Tibial nerve (tissue), 4 donors: ENCODE data around the gene DNAAF3. TPM values are rescaled to one million over a fixed set of nuclear protein-coding genes. Genes with fewer than 3 reads are reported as not detected.

Source experiments
- DNase-seq, 2 donors: peaks; one replicate each; pipeline ENCODE4 v3.0.0-alpha.2; 2019; ENCODE audit warnings: low spot score in 2 of 2
- H3K27ac ChIP-seq, 4 donors: fragments of 200-600 bp; sonication (generic) in 3 of 4; one replicate each; pipeline ENCODE4 v1.5.1; 2017 to 2019; ENCODE audit warnings: mild to moderate bottlenecking in 1 of 4
- H3K27me3 ChIP-seq, 2 donors: fragments of 200-600 bp; sonication (generic) in 1 of 2; one replicate each; pipeline versions ENCODE4 v1.5.1 to v1.6.0; 2017 to 2019
- H3K36me3 ChIP-seq, 3 donors: fragments of 200-600 bp; sonication (generic); one replicate each; pipeline ENCODE4 v1.5.1; 2018 to 2019
- H3K4me1 ChIP-seq, 4 donors: fragments of 200-600 bp; sonication (generic) in 3 of 4; one replicate each; pipeline ENCODE4 v1.5.1; 2017 to 2019
- H3K4me3 ChIP-seq, 4 donors: fragments of 200-600 bp; sonication (generic) in 3 of 4; one replicate each; pipeline ENCODE4 v1.5.1; 2017 to 2019; ENCODE audit warnings: mild to moderate bottlenecking in 1 of 4, moderate library complexity in 1 of 4
- H3K9me3 ChIP-seq, 4 donors: fragments of 200-600 bp; sonication (generic) in 3 of 4; one replicate each; pipeline ENCODE4 v1.5.1; 2017 to 2019
- EP300 ChIP-seq, 2 donors: sonication (generic); formaldehyde crosslinking; IDR thresholded peaks; one replicate each; pipeline ENCODE4 v1.6.1; 2017; ENCODE audit warnings: antibody characterized with exemption in 2 of 2, mild to moderate bottlenecking in 1 of 2
- POLR2A ChIP-seq, 2 donors: fragments of 450-650 bp; IDR thresholded peaks; one replicate each; pipeline ENCODE4 v1.6.1; 2017; ENCODE audit warnings: antibody characterized with exemption in 2 of 2, mild to moderate bottlenecking in 2 of 2, moderate library complexity in 2 of 2
- WGBS, 2 donors: methylation state at CpG; one replicate each; pipeline ENCODE4 v1.1.5; 2018; 5-methylcytosine and 5-hydroxymethylcytosine counted together
- total RNA-seq, 4 donors: library from RNA; depleted of rRNA; stranded (reverse); fragments of >200 nt; gene quantifications; one replicate each; pipeline ENCODE4 v1.1.0, GENCODE V29; 2016
- TF ChIP-seq, protein P1 (sequence below), 5 experiments: fragments of 200-600 bp in 3 of 5; fragments of 450-650 bp in 2 of 5; sonication (generic) in 3 of 5; IDR thresholded peaks; one replicate each; pipeline ENCODE4 v1.5.1; 2016 to 2019; ENCODE audit warnings: antibody characterized with exemption in 5 of 5, mild to moderate bottlenecking in 3 of 5, moderate library complexity in 2 of 5

Gene DNAAF3
- total RNA-seq, 4 donors from 2014 or later = 1.2 to 2.7 TPM; not detected in 2

- no peak for DNase-seq
- Histone ChIP-seq H3K9me3 (peaks cover 0 to 3% (median 0%) of the 10 kb centered on the region in 4 donors), H3K36me3 (no peaks in the 10 kb centered on the region), H3K27ac (no peak overlapping the region), H3K27me3 (peaks cover 2 to 92% of the 10 kb centered on the region in 2 donors), H3K4me1 (peaks cover 0 to 15% (median 0%) of the 10 kb centered on the region in 4 donors), H3K4me3 (no peak overlapping the region)
- WGBS, 2 donors = 0 to 1% methylated on average over 4 to 27 of the region's 27 CpGs
- TF ChIP-seq EP300 (IDR thresholded peaks at IDR 0.05) = no peak
- TF ChIP-seq, protein P1, sequence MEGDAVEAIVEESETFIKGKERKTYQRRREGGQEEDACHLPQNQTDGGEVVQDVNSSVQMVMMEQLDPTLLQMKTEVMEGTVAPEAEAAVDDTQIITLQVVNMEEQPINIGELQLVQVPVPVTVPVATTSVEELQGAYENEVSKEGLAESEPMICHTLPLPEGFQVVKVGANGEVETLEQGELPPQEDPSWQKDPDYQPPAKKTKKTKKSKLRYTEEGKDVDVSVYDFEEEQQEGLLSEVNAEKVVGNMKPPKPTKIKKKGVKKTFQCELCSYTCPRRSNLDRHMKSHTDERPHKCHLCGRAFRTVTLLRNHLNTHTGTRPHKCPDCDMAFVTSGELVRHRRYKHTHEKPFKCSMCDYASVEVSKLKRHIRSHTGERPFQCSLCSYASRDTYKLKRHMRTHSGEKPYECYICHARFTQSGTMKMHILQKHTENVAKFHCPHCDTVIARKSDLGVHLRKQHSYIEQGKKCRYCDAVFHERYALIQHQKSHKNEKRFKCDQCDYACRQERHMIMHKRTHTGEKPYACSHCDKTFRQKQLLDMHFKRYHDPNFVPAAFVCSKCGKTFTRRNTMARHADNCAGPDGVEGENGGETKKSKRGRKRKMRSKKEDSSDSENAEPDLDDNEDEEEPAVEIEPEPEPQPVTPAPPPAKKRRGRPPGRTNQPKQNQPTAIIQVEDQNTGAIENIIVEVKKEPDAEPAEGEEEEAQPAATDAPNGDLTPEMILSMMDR (IDR thresholded peaks at IDR 0.05) = no peak
- TF ChIP-seq POLR2A (IDR thresholded peaks at IDR 0.05) = no peak
These were observed 19.6 kb downstream of the DNAAF3 start for GRCh38 chr19:55146705-55147273.

GRCh38 chr19:55146078-55146704, 20.2 kb downstream of the DNAAF3 start:
- Histone ChIP-seq H3K27ac (no peak overlapping the region), H3K9me3 (no peaks in the 10 kb centered on the region), H3K36me3 (no peaks in the 10 kb centered on the region), H3K4me3 (no peak overlapping the region), H3K4me1 (peaks cover 0 to 16% (median 0%) of the 10 kb centered on the region in 4 donors), H3K27me3 (peaks cover 2 to 98% of the 10 kb centered on the region in 2 donors)
- TF ChIP-seq POLR2A (IDR thresholded peaks at IDR 0.05) (no peak), EP300 (IDR thresholded peaks at IDR 0.05) (no peak)
- TF ChIP-seq, protein P1 (IDR thresholded peaks at IDR 0.05) = no peak
- no peak for DNase-seq
- WGBS, 2 donors = 1 to 2% methylated on average over 36 to 39 of the region's 41 CpGs

DNA sequence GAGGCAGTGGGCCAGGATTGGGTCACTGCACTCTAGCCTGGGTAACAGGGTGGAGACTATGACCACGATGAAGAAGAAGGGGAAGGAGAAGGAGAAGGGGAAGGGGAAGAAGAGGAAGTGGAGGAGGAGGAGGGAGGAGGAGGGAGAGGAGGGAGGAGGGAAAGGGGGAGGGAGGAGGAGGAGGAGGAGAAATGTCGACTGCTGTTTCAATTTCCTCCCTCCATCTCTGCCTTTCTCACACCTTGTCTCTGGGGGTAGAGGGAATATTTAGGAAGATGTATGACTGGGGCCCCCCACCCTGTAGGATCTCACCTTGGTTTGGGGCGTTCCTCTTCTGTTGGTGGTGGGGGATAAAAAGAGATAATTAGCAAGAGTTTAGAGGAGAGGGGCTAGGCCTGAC, 21.2 kb downstream of the DNAAF3 start:
- TF ChIP-seq POLR2A (IDR thresholded peaks at IDR 0.05) (no peak), EP300 (IDR thresholded peaks at IDR 0.05) (no peak)
- no peak for DNase-seq
- Histone ChIP-seq H3K9me3 (no peaks in the 10 kb centered on the region), H3K4me1 (peaks cover 0 to 19% (median 0%) of the 10 kb centered on the region in 4 donors), H3K4me3 (no peak overlapping the region), H3K27me3 (peaks cover 2 to 100% of the 10 kb centered on the region in 2 donors), H3K36me3 (no peaks in the 10 kb centered on the region), H3K27ac (no peak overlapping the region)
- 16 to 26% methylated on average over 3 of the region's 3 CpGs for WGBS, 2 donors

DNA sequence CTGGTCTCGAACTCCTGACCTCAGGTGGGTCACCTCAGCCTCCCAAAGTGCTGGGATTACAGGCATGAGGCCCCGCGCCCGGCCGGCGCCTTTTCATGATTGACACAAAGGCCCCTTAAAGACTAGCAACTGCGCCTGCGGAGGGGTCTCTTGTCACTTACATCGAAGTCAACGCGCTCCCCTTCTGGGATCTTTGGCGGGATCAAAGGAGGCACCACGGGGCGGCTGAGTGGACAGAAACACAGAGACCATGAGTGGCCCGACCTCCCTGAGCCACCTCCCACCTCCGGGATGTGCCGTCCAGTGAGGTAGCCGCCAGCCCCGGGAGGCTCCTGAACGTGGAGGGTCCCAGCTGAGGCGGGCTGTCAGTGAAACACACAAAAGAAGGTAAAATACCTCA, 24.7 kb downstream of the DNAAF3 start:
- no peaks in the 10 kb centered on the region for H3K36me3 ChIP-seq
- 18 to 21% methylated on average over 21 of the region's 21 CpGs for WGBS, 2 donors
- TF ChIP-seq POLR2A (IDR thresholded peaks at IDR 0.05) = no peak
- TF ChIP-seq EP300 (IDR thresholded peaks at IDR 0.05) = no peak
- TF ChIP-seq, protein P1 (IDR thresholded peaks at IDR 0.05) = no peak
- no peak overlapping the region for H3K4me3 ChIP-seq
- H3K9me3 ChIP-seq = no peaks in the 10 kb centered on the region
- H3K27ac ChIP-seq = no peak overlapping the region
- peaks cover 2 to 90% of the 10 kb centered on the region in 2 donors for H3K27me3 ChIP-seq
- no peak for DNase-seq
- peaks cover 0 to 17% (median 0%) of the 10 kb centered on the region in 4 donors for H3K4me1 ChIP-seq

DNA sequence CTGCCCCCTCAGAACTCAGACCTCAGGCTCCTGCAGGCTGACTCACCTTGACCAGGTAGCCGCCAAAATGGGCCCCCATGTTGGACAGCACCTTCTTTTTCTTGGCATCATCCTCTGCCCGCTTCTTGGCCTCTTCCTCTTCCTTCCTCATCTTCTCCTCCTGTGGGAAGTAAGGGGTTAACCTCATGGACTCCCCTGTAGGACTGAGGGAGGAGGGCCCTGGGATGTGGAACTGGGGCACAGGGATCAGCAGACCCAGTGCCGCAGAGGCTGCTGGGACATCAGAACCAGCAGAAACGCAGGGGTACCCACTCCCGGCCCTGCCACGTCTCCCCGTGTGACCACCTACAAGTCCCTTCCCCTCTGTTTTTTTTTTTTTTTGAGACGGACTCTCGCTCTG, 28.5 kb downstream of the DNAAF3 start:
- no peaks in the 10 kb centered on the region for H3K36me3 ChIP-seq
- H3K27ac ChIP-seq = no peak overlapping the region
- WGBS, 2 donors = 39 to 41% methylated on average over 9 of the region's 9 CpGs
- H3K27me3 ChIP-seq = peaks cover 2 to 87% of the 10 kb centered on the region in 2 donors
- H3K4me1 ChIP-seq = peaks cover 0 to 5% (median 0%) of the 10 kb centered on the region in 4 donors
- H3K9me3 ChIP-seq = no peaks in the 10 kb centered on the region
- H3K4me3 ChIP-seq = no peak overlapping the region
- TF ChIP-seq EP300 (IDR thresholded peaks at IDR 0.05) = no peak
- TF ChIP-seq, protein P1 (IDR thresholded peaks at IDR 0.05) = no peak
- TF ChIP-seq POLR2A (IDR thresholded peaks at IDR 0.05) = no peak
- no peak for DNase-seq
